ENCODE measurements around the gene CTNNA1. TPM values are rescaled to one million over a fixed set of nuclear protein-coding genes. Genes with fewer than 3 reads are reported as not detected.

The CTNNA1 gene
- total RNA-seq, 1 experiment from 2014 or later: 1.9 TPM

GRCh38 chr5:138829341-138829740 is 76.1 kb downstream of the CTNNA1 start:
- H3K36me3 ChIP-seq (ENCODE audit: low read depth, low read length): no peaks in the 10 kb centered on the region
- H3K4me2 ChIP-seq (ENCODE audit: low read length): no peak overlapping the region
- H3K79me2 ChIP-seq (ENCODE audit: low read length): no peaks in the 10 kb centered on the region
- no peak overlapping the region for H3K27ac ChIP-seq (ENCODE audit: low read length)
- no peaks in the 10 kb centered on the region for H3K4me1 ChIP-seq (ENCODE audit: insufficient read depth, low read length)
- no peaks in the 10 kb centered on the region for H3F3A ChIP-seq (ENCODE audit: low read length, unreplicated experiment)
- intact Hi-C loops (cut with micrococcal nuclease): no loop called here
- H3K9ac ChIP-seq (ENCODE audit: low read length): no peak overlapping the region
- no peaks in the 10 kb centered on the region for H3K27me3 ChIP-seq (ENCODE audit: low read length)
- H4K20me1 ChIP-seq (ENCODE audit: low read length): no peaks in the 10 kb centered on the region
- no TSS peak for BruUV-seq (replicated peaks)
- no peak for DNase-seq
- H3K4me3 ChIP-seq (ENCODE audit: low read length): no peak overlapping the region
- ATAC-seq: no peak
- TF ChIP-seq EZH2phosphoT487 (IDR thresholded peaks at IDR 0.05; ENCODE audit: borderline replicate concordance, low read length): no peak
- TF ChIP-seq, protein P1, sequence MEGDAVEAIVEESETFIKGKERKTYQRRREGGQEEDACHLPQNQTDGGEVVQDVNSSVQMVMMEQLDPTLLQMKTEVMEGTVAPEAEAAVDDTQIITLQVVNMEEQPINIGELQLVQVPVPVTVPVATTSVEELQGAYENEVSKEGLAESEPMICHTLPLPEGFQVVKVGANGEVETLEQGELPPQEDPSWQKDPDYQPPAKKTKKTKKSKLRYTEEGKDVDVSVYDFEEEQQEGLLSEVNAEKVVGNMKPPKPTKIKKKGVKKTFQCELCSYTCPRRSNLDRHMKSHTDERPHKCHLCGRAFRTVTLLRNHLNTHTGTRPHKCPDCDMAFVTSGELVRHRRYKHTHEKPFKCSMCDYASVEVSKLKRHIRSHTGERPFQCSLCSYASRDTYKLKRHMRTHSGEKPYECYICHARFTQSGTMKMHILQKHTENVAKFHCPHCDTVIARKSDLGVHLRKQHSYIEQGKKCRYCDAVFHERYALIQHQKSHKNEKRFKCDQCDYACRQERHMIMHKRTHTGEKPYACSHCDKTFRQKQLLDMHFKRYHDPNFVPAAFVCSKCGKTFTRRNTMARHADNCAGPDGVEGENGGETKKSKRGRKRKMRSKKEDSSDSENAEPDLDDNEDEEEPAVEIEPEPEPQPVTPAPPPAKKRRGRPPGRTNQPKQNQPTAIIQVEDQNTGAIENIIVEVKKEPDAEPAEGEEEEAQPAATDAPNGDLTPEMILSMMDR (conservative IDR thresholded peaks at IDR 0.05; ENCODE audit: low read depth, low read length): no peak
- TF ChIP-seq EZH2 (IDR thresholded peaks at IDR 0.05; ENCODE audit: low read length, unreplicated experiment): no peak
- CTCF ChIA-PET: no interaction called here
- no peak overlapping the region for H2AFZ ChIP-seq (ENCODE audit: low read length)
- POLR2A ChIA-PET (ENCODE audit: unreplicated experiment): no interaction called here
- H3K9me3 ChIP-seq (ENCODE audit: low read length): no peaks in the 10 kb centered on the region
- H3K9me2 ChIP-seq (replicated peaks; ENCODE audit: low read length): no peaks in the 10 kb centered on the region

- POLR2A ChIA-PET (ENCODE audit: unreplicated experiment): no interaction called here
- Histone ChIP-seq H4K20me1 (ENCODE audit: low read length) (no peaks in the 10 kb centered on the region), H3K4me3 (ENCODE audit: low read length) (no peak overlapping the region), H3K36me3 (ENCODE audit: low read depth, low read length) (no peaks in the 10 kb centered on the region), H3K27me3 (ENCODE audit: low read length) (no peaks in the 10 kb centered on the region), H3K9me2 (replicated peaks; ENCODE audit: low read length) (no peaks in the 10 kb centered on the region), H3K27ac (ENCODE audit: low read length) (no peak overlapping the region), H3K79me2 (ENCODE audit: low read length) (no peaks in the 10 kb centered on the region), H3K4me1 (ENCODE audit: insufficient read depth, low read length) (no peaks in the 10 kb centered on the region), H3F3A (ENCODE audit: low read length, unreplicated experiment) (no peaks in the 10 kb centered on the region), H2AFZ (ENCODE audit: low read length) (no peak overlapping the region), H3K4me2 (ENCODE audit: low read length) (no peak overlapping the region), H3K9me3 (ENCODE audit: low read length) (no peaks in the 10 kb centered on the region), H3K9ac (ENCODE audit: low read length) (no peak overlapping the region)
- intact Hi-C loops (cut with micrococcal nuclease): no loop called here
- no TSS peak for BruUV-seq (replicated peaks)
- ATAC-seq (no peak), DNase-seq (no peak)
- CTCF ChIA-PET: no interaction called here
- TF ChIP-seq, protein P1 (conservative IDR thresholded peaks at IDR 0.05; ENCODE audit: low read depth, low read length): no peak
- TF ChIP-seq EZH2 (IDR thresholded peaks at IDR 0.05; ENCODE audit: low read length, unreplicated experiment): no peak
- TF ChIP-seq EZH2phosphoT487 (IDR thresholded peaks at IDR 0.05; ENCODE audit: borderline replicate concordance, low read length): no peak
Measured at GRCh38 chr5:138831703-138832102, 78.5 kb downstream of the CTNNA1 start.

- BruUV-seq (replicated peaks): no TSS peak
- ATAC-seq: no peak
- Histone ChIP-seq H3K9me3 (ENCODE audit: low read length) (no peaks in the 10 kb centered on the region), H3K4me2 (ENCODE audit: low read length) (no peak overlapping the region), H2AFZ (ENCODE audit: low read length) (no peak overlapping the region), H3K9me2 (replicated peaks; ENCODE audit: low read length) (no peaks in the 10 kb centered on the region), H3K27ac (ENCODE audit: low read length) (no peak overlapping the region), H3K4me3 (ENCODE audit: low read length) (no peak overlapping the region), H3K36me3 (ENCODE audit: low read depth, low read length) (no peaks in the 10 kb centered on the region), H3F3A (ENCODE audit: low read length, unreplicated experiment) (no peaks in the 10 kb centered on the region), H3K9ac (ENCODE audit: low read length) (no peak overlapping the region), H3K27me3 (ENCODE audit: low read length) (no peaks in the 10 kb centered on the region), H4K20me1 (ENCODE audit: low read length) (no peaks in the 10 kb centered on the region), H3K79me2 (ENCODE audit: low read length) (no peaks in the 10 kb centered on the region), H3K4me1 (ENCODE audit: insufficient read depth, low read length) (no peaks in the 10 kb centered on the region)
- intact Hi-C loops (cut with micrococcal nuclease): no loop called here
- TF ChIP-seq, protein P1 (conservative IDR thresholded peaks at IDR 0.05; ENCODE audit: low read depth, low read length): no peak
- no peak for TF ChIP-seq EZH2phosphoT487 (IDR thresholded peaks at IDR 0.05; ENCODE audit: borderline replicate concordance, low read length)
- TF ChIP-seq EZH2 (IDR thresholded peaks at IDR 0.05; ENCODE audit: low read length, unreplicated experiment): no peak
- DNase-seq: no peak
- POLR2A ChIA-PET (ENCODE audit: unreplicated experiment): no interaction called here
- CTCF ChIA-PET: no interaction called here
Measured at GRCh38 chr5:138832218-138832617, 79.0 kb downstream of the CTNNA1 start.

Measured in PC-3 (cell line).